ENCODE data around the gene TPCN2.

DNA sequence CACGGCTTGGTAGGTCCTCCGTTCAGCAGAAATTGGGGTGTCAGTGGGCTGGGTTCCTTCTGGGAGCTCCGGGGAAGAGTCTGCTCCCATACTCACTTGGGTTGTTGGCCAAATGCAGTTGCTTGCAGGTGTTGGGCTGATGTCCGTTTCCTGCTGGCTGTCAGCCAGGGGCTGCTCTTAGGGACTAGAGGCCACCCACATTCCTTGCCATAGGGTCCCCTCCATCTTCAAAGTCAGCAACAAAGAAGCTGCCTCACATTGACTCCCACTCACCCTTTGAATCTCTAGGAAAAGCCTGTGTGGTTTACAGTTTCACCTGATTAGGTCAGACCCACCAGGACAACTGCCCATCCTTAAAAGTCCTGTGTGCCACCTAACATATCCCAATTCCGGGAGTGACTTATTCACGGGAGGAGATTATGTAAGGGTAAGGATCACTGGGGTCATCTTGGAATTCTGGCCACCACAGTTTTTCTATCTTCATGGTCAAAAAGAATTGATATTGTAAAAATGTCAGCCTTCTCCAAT lies 43.0 kb downstream of the TPCN2 start:
- TF ChIP-seq POLR2A (IDR thresholded peaks at IDR 0.05) (no peak), CTCF (IDR thresholded peaks at IDR 0.05 in 4 of 5, conservative IDR thresholded peaks at IDR 0.05 in 1 of 5) (no peak)

Measured in gastrocnemius medialis (tissue), 4 donors.